ENCODE results near the gene APC2.

Gene APC2

DNA sequence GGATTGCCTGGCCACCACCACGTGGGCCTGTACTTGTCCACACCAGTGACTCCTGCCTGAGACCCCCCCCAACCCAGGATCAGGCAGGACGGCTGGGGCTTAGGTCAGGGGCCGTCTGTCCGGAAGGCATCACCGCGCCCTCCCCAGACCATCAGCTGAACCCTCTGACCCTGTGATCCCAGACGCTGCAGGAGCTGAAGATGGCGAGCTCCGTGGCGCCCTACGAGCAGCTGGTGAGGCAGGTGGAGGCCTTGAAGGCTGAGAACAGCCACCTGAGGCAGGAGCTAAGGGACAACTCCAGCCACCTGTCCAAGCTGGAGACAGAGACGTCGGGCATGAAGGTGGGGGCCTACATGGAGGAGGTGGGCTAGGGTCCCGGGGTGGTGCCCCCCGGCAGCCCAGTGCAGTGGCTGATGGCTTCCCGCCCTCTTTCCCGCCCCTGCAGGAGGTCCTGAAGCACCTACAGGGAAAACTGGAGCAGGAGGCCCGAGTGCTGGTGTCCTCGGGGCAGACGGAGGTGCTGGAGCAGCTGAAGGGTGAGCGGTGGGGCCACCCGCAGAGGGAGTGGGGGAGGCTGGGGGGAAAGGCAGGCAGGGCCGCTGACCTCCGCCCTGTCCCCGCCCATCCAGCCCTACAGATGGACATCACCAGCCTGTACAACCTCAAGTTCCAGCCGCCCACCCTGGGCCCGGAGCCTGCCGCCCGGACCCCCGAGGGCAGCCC lies 3.0 kb downstream of the APC2 start:
- Histone ChIP-seq H3K27ac (ENCODE audit: low read depth, low read length) (no peak overlapping the region), H3K9me3 (ENCODE audit: insufficient read depth, low read depth, low read length) (peaks cover 26% of the 10 kb centered on the region), H2BK120ac (ENCODE audit: insufficient read depth, low read length, poor library complexity) (no peak overlapping the region), H3K79me1 (ENCODE audit: low read length) (no peaks in the 10 kb centered on the region), H3K18ac (ENCODE audit: low read length) (no peak overlapping the region), H3K4me2 (ENCODE audit: low read length) (no peak overlapping the region), H4K12ac (ENCODE audit: low read depth, low read length) (no peak overlapping the region), H4K91ac (ENCODE audit: low read depth, low read length) (no peak overlapping the region), H4K8ac (ENCODE audit: low read depth, low read length) (no peak overlapping the region), H3K23ac (ENCODE audit: low read length) (no peak overlapping the region), H3K9ac (ENCODE audit: low read length) (no peak overlapping the region), H3K36me3 (ENCODE audit: control insufficient read depth in 1 of 2, insufficient read depth in 2 of 2, low read length in 2 of 2) (no peaks in the 10 kb centered on the region), H3K79me2 (ENCODE audit: control insufficient read depth, insufficient read depth, low read length, poor library complexity) (no peaks in the 10 kb centered on the region), H3K4me3 (ENCODE audit: low read depth, low read length) (no peak overlapping the region), H3K27me3 (ENCODE audit: insufficient read depth, low read length) (peaks cover 40% of the 10 kb centered on the region), H2BK12ac (ENCODE audit: low read length) (no peak overlapping the region), H2AK5ac (ENCODE audit: low read length) (no peak overlapping the region), H3K4ac (ENCODE audit: low read depth, low read length) (no peak overlapping the region), H2AFZ (ENCODE audit: insufficient read depth, low read length, poor library complexity) (no peak overlapping the region), H3K4me1 (ENCODE audit: control insufficient read depth in 1 of 2, insufficient read depth in 2 of 2, low read length in 2 of 2) (no peaks in the 10 kb centered on the region), H2BK5ac (ENCODE audit: low read depth, low read length, poor library complexity) (no peak overlapping the region), H3K14ac (ENCODE audit: low read length) (no peak overlapping the region)
- no peak for DNase-seq
- no CpG with 5 or more reads among the region's 30 CpGs for WGBS (ENCODE audit: extremely low coverage, insufficient coverage, insufficient read length)

DNA sequence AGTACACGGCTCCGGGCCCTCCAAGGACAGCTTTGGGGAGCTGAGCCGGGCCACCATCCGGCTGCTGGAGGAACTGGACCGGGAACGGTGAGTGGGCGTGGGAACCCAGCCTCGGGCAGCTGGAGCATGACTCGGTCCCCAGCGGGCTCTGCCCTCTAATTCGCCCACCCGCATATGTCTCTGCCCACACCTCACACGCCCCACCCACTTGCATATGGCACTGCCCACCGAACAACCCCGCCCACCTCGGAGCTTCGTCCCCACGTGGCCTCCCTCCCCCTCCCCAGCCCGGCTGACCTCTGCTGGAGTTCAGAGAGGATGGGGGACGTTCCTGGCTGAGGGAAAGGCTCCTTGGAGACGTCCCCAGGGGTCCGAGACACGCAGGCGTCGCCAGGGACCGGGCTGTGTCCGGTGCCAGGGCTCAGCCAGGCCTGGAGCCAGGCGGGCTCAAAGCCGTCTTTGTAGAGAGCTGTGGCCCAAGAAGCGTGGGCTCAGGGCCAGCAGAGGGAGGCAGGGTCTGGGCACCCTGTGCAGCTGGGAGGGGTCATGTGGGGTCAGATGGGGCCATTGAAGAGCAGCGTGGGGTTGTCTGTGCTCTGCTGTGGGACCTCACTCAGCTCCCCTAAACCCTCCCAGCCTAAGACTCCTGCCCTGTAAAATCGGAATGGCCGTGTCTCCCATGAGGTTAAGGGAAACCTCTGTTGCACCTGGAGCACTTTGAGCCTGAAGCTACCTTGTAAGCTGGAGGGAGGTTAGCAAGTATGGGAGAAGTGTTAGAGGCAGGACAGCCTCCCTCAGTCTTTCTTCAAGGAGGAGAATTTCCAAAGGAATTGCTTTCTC lies 3.8 kb downstream of the APC2 start:
- Histone ChIP-seq H4K91ac (ENCODE audit: low read depth, low read length) (no peak overlapping the region), H2AK5ac (ENCODE audit: low read length) (no peak overlapping the region), H3K23ac (ENCODE audit: low read length) (no peak overlapping the region), H3K27me3 (ENCODE audit: insufficient read depth, low read length) (peaks cover 37% of the 10 kb centered on the region), H3K79me1 (ENCODE audit: low read length) (no peaks in the 10 kb centered on the region), H3K4me1 (ENCODE audit: control insufficient read depth in 1 of 2, insufficient read depth in 2 of 2, low read length in 2 of 2) (no peaks in the 10 kb centered on the region), H3K18ac (ENCODE audit: low read length) (no peak overlapping the region), H2BK120ac (ENCODE audit: insufficient read depth, low read length, poor library complexity) (no peak overlapping the region), H3K79me2 (ENCODE audit: control insufficient read depth, insufficient read depth, low read length, poor library complexity) (no peaks in the 10 kb centered on the region), H2AFZ (ENCODE audit: insufficient read depth, low read length, poor library complexity) (no peak overlapping the region), H3K4me2 (ENCODE audit: low read length) (no peak overlapping the region), H3K4ac (ENCODE audit: low read depth, low read length) (no peak overlapping the region), H3K27ac (ENCODE audit: low read depth, low read length) (no peak overlapping the region), H2BK12ac (ENCODE audit: low read length) (no peak overlapping the region), H3K36me3 (ENCODE audit: control insufficient read depth in 1 of 2, insufficient read depth in 2 of 2, low read length in 2 of 2) (no peaks in the 10 kb centered on the region), H3K14ac (ENCODE audit: low read length) (no peak overlapping the region), H4K12ac (ENCODE audit: low read depth, low read length) (no peak overlapping the region), H3K9me3 (ENCODE audit: insufficient read depth, low read depth, low read length) (peaks cover 26% of the 10 kb centered on the region), H2BK5ac (ENCODE audit: low read depth, low read length, poor library complexity) (no peak overlapping the region), H3K9ac (ENCODE audit: low read length) (no peak overlapping the region), H3K4me3 (ENCODE audit: low read depth, low read length) (no peak overlapping the region), H4K8ac (ENCODE audit: low read depth, low read length) (no peak overlapping the region)
- no CpG with 5 or more reads among the region's 33 CpGs for WGBS (ENCODE audit: extremely low coverage, insufficient coverage, insufficient read length)
- DNase-seq, result no peak

DNA sequence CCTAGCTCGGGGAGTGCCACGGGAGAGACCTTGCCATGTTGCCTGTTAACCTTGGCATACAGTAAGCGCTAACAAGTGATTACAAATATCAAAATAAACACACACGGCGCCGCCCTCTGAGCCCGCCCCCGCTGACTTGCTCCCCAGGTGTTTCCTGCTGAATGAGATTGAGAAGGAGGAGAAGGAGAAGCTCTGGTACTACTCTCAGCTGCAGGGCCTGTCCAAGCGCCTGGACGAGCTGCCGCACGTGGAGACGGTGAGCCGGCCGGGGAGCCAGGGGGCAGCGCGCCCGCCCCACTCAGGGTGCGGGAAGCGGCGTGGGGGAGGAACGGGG lies 5.0 kb downstream of the APC2 start:
- H4K12ac ChIP-seq (ENCODE audit: low read depth, low read length), result no peak overlapping the region
- no peaks in the 10 kb centered on the region for H3K79me1 ChIP-seq (ENCODE audit: low read length)
- no peak overlapping the region for H3K9ac ChIP-seq (ENCODE audit: low read length)
- H3K23ac ChIP-seq (ENCODE audit: low read length), result no peak overlapping the region
- no peak overlapping the region for H3K4me2 ChIP-seq (ENCODE audit: low read length)
- H3K14ac ChIP-seq (ENCODE audit: low read length), result no peak overlapping the region
- no peak overlapping the region for H2AK5ac ChIP-seq (ENCODE audit: low read length)
- no peaks in the 10 kb centered on the region for H3K4me1 ChIP-seq (ENCODE audit: control insufficient read depth in 1 of 2, insufficient read depth in 2 of 2, low read length in 2 of 2)
- no peak for DNase-seq
- H3K4ac ChIP-seq (ENCODE audit: low read depth, low read length), result no peak overlapping the region
- H4K91ac ChIP-seq (ENCODE audit: low read depth, low read length), result no peak overlapping the region
- no peak overlapping the region for H4K8ac ChIP-seq (ENCODE audit: low read depth, low read length)
- peaks cover 0 to under 1% of the 10 kb centered on the region in 2 experiments for H3K36me3 ChIP-seq (ENCODE audit: control insufficient read depth in 1 of 2, insufficient read depth in 2 of 2, low read length in 2 of 2)
- no CpG with 5 or more reads among the region's 22 CpGs for WGBS (ENCODE audit: extremely low coverage, insufficient coverage, insufficient read length)
- H3K79me2 ChIP-seq (ENCODE audit: control insufficient read depth, insufficient read depth, low read length, poor library complexity), result no peaks in the 10 kb centered on the region
- no peak overlapping the region for H2AFZ ChIP-seq (ENCODE audit: insufficient read depth, low read length, poor library complexity)
- peaks cover 23% of the 10 kb centered on the region for H3K9me3 ChIP-seq (ENCODE audit: insufficient read depth, low read depth, low read length)
- no peak overlapping the region for H2BK12ac ChIP-seq (ENCODE audit: low read length)
- peaks cover 25% of the 10 kb centered on the region for H3K27me3 ChIP-seq (ENCODE audit: insufficient read depth, low read length)
- H3K27ac ChIP-seq (ENCODE audit: low read depth, low read length), result no peak overlapping the region
- H3K18ac ChIP-seq (ENCODE audit: low read length), result no peak overlapping the region
- H3K4me3 ChIP-seq (ENCODE audit: low read depth, low read length), result peak overlapping the region; percentile 18
- H2BK120ac ChIP-seq (ENCODE audit: insufficient read depth, low read length, poor library complexity), result no peak overlapping the region
- H2BK5ac ChIP-seq (ENCODE audit: low read depth, low read length, poor library complexity), result no peak overlapping the region

DNA sequence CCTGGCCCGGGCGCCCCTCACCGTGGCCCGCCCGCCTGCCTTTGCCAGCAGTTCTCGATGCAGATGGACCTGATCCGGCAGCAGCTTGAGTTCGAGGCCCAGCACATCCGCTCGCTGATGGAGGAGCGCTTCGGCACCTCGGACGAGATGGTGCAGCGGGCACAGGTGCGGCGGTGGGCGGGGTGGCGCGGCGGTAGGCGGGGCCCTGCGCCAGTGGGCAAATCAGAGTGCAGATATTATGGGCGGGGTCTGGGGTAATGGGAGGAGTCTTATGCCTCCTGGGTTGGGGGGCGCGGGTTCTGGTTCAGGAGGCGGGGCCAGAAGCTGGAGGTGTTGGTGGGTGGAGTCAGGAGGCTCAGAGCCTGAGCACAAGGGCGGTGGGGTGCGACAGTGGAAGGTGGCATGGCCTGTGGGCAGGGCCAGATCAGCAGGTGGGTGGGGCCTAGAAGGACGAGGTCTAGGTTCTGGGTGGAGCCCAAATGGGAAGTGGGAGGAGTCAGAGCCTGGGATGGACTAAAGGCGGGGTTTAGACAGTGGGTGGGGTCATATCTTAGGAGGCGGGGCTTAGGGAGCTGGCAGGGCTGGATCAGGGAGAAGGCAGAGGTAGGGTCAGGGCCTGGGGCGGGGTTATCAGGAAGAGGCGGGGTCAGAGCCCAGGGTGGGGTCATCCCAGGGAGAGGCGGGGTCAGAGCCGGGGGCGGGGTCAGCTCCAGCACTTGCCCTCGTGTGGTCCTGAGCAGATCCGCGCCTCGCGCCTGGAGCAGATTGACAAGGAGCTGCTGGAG lies 5.6 kb downstream of the APC2 start:
- Histone ChIP-seq H2AFZ (ENCODE audit: insufficient read depth, low read length, poor library complexity) (no peak overlapping the region), H2BK12ac (ENCODE audit: low read length) (no peak overlapping the region), H3K27ac (ENCODE audit: low read depth, low read length) (no peak overlapping the region), H3K9me3 (ENCODE audit: insufficient read depth, low read depth, low read length) (peaks cover 19% of the 10 kb centered on the region), H2BK5ac (ENCODE audit: low read depth, low read length, poor library complexity) (no peak overlapping the region), H3K23ac (ENCODE audit: low read length) (no peak overlapping the region), H3K9ac (ENCODE audit: low read length) (no peak overlapping the region), H3K4me2 (ENCODE audit: low read length) (no peak overlapping the region), H3K36me3 (ENCODE audit: control insufficient read depth in 1 of 2, insufficient read depth in 2 of 2, low read length in 2 of 2) (peaks cover 3 to 5% of the 10 kb centered on the region in 2 experiments), H4K91ac (ENCODE audit: low read depth, low read length) (no peak overlapping the region), H3K79me1 (ENCODE audit: low read length) (no peaks in the 10 kb centered on the region), H3K4me1 (ENCODE audit: control insufficient read depth in 1 of 2, insufficient read depth in 2 of 2, low read length in 2 of 2) (no peaks in the 10 kb centered on the region), H3K4me3 (ENCODE audit: low read depth, low read length) (no peak overlapping the region), H3K14ac (ENCODE audit: low read length) (no peak overlapping the region), H2BK120ac (ENCODE audit: insufficient read depth, low read length, poor library complexity) (no peak overlapping the region), H3K18ac (ENCODE audit: low read length) (no peak overlapping the region), H2AK5ac (ENCODE audit: low read length) (no peak overlapping the region), H3K79me2 (ENCODE audit: control insufficient read depth, insufficient read depth, low read length, poor library complexity) (no peaks in the 10 kb centered on the region), H3K4ac (ENCODE audit: low read depth, low read length) (no peak overlapping the region), H4K12ac (ENCODE audit: low read depth, low read length) (no peak overlapping the region), H4K8ac (ENCODE audit: low read depth, low read length) (no peak overlapping the region), H3K27me3 (ENCODE audit: insufficient read depth, low read length) (peaks cover 20% of the 10 kb centered on the region)
- no CpG with 5 or more reads among the region's 42 CpGs for WGBS (ENCODE audit: extremely low coverage, insufficient coverage, insufficient read length)
- peak in 1 of 2 donors; percentile 51 for DNase-seq

Data from trophoblast cell (in vitro differentiated cells and primary cell).